K562 (cell line): ENCODE measurements around the gene HIVEP3.

Experiments used
- FOXA1 ChIP-seq: fragments of 450-650 bp; IDR thresholded peaks from 2 replicates; pipeline ENCODE4 v1.6.1; 2016; ENCODE audit warnings: mild to moderate bottlenecking, borderline replicate concordance
- MAZ ChIP-seq, 2 experiments: fragments of 450-650 bp in 1 of 2; sonication (generic) in 1 of 2; formaldehyde crosslinking; IDR thresholded peaks in 1 of 2; conservative IDR thresholded peaks in 1 of 2; 2 replicates each; pipeline versions ENCODE4 v1.4.0 to v1.5.0; 2020; ENCODE audit warnings: mild to moderate bottlenecking in 1 of 2, missing genetic modification reagents in 1 of 2
- MEF2A ChIP-seq: IDR thresholded peaks from 2 replicates; pipeline ENCODE4 v1.6.1; 2011; ENCODE audit warnings: low read depth, mild to moderate bottlenecking, low read length, moderate library complexity; ENCODE audit not compliant: control insufficient read depth
- PATZ1 ChIP-seq: fragments of 250-450 bp; sonication (Bioruptor Pico); IDR thresholded peaks from 2 replicates; pipeline ENCODE4 v1.5.0; 2020; ENCODE audit warnings: mild to moderate bottlenecking, borderline replicate concordance
- STAT5B ChIP-seq: fragments of 250-450 bp; sonication (Bioruptor Pico); IDR thresholded peaks from 2 replicates; pipeline ENCODE4 v1.8.0; 2021; ENCODE audit warnings: mild to moderate bottlenecking, inconsistent platforms
- TARDBP ChIP-seq: fragments of 450-650 bp; IDR thresholded peaks from 2 replicates; pipeline ENCODE4 v1.6.1; 2016
- ZNF75A ChIP-seq: fragments of 450-650 bp; formaldehyde crosslinking; IDR thresholded peaks from 2 replicates; pipeline ENCODE4 v1.4.0; 2020; ENCODE audit warnings: mild to moderate bottlenecking

- TF ChIP-seq ZNF75A (CRISPR knock-in tag) (no peak), PATZ1 (CRISPR knock-in tag) (no peak), FOXA1 (no peak), STAT5B (CRISPR knock-in tag) (no peak), MEF2A (no peak), TARDBP (no peak), MAZ (CRISPR knock-in tag; conservative IDR thresholded peaks at IDR 0.05 in 1 of 2, IDR thresholded peaks at IDR 0.05 in 1 of 2) (no peak)
These were observed 98.9 kb downstream of the HIVEP3 start for GRCh38 chr1:41819843-41820242.
